Stomach (tissue), 4 donors: ENCODE data around the gene ILK.

Experiments
- CTCF ChIP-seq, 7 experiments: fragments of 450-650 bp in 4 of 7; fragments of 200-600 bp in 3 of 7; sonication (generic) in 3 of 7; IDR thresholded peaks; one replicate each; pipeline ENCODE4 v1.5.1; 2016 to 2019; ENCODE audit warnings: antibody characterized with exemption in 7 of 7, control low read depth in 2 of 7, mild to moderate bottlenecking in 1 of 7
- EP300 ChIP-seq: sonication (generic); formaldehyde crosslinking; IDR thresholded peaks from one replicate; pipeline ENCODE4 v1.6.1; 2017; ENCODE audit warnings: antibody characterized with exemption
- POLR2A ChIP-seq, 4 donors: fragments of 450-650 bp; IDR thresholded peaks; one replicate each; pipeline ENCODE4 v1.6.1; 2016; ENCODE audit warnings: antibody characterized with exemption in 4 of 4, control low read depth in 2 of 4, mild to moderate bottlenecking in 1 of 4, moderate library complexity in 1 of 4
- POLR2AphosphoS5 ChIP-seq, 3 donors: sonication (generic); formaldehyde crosslinking; IDR thresholded peaks; one replicate each; pipeline ENCODE4 v1.6.1; 2016; ENCODE audit warnings: antibody characterized with exemption in 3 of 3

GRCh38 chr11:6609502-6610015, 6.0 kb downstream of the ILK start:
- no peak for TF ChIP-seq POLR2A (IDR thresholded peaks at IDR 0.05)
- TF ChIP-seq CTCF (IDR thresholded peaks at IDR 0.05), result no peak
- no peak for TF ChIP-seq POLR2AphosphoS5 (IDR thresholded peaks at IDR 0.05)
- no peak for TF ChIP-seq EP300
